ENCODE data around the gene IL1RAPL1.

- TF ChIP-seq CTCF (IDR thresholded peaks at IDR 0.05) (no peak), POLR2A (IDR thresholded peaks at IDR 0.05; ENCODE audit: low read depth) (no peak), EP300 (IDR thresholded peaks at IDR 0.05) (no peak), POLR2AphosphoS5 (IDR thresholded peaks at IDR 0.05) (no peak)
These were observed 710.0 kb downstream of the IL1RAPL1 start for GRCh38 chrX:29297171-29297800.

Data from esophagus muscularis mucosa (tissue), 4 donors.